GM12878 (cell line): ENCODE measurements around the gene PIK3R3. TPM values are rescaled to one million over a fixed set of nuclear protein-coding genes. Genes with fewer than 3 reads are reported as not detected.

Experiments used
- ATAC-seq: fragments of 200-7000 bp; cut with Tn5 transposase; 3 replicates; pipeline ENCODE4 v1.9.1; 2020; ENCODE audit warnings: mild to moderate bottlenecking, moderate library complexity
- BruUV-seq: library from RNA; stranded (reverse); fragments of 400-500 nt; replicated peaks from 2 replicates; lab custom pipeline; 2021; lab: Mats Ljungman, UMichigan
- CTCF ChIA-PET: fragments of 300-600 bp; sonication (Branson Sonifier 250); formaldehyde crosslinking; extraction: SDS; loops from one replicate; lab custom pipeline; 2021; ENCODE audit warnings: inconsistent platforms; lab: Yijun Ruan, JAX
- POLR2A ChIA-PET: fragments of 350-600 bp; formaldehyde crosslinking; extraction: SDS; loops from one replicate; lab custom pipeline; 2021; ENCODE audit warnings: inconsistent platforms; lab: Charles Lee
- RAD21 ChIA-PET: fragments of 300-600 bp; sonication (Branson Sonifier 250); formaldehyde crosslinking; loops from one replicate; lab custom pipeline; 2023; ENCODE audit warnings: antibody characterized with exemption; ENCODE audit not compliant: unreplicated experiment; lab: Charles Lee
- SMC1A ChIA-PET: fragments of 300-600 bp; sonication (Branson Sonifier 250); formaldehyde crosslinking; loops from one replicate; lab custom pipeline; 2023; ENCODE audit not compliant: unreplicated experiment, uncharacterized antibody; lab: Charles Lee
- DNase-seq: peaks from one replicate; pipeline ENCODE4 v3.0.0-alpha.2; 2011; ENCODE audit warnings: low read depth, low spot score
- FAIRE-seq: peaks from 3 replicates; lab custom pipeline; 2011; peaks lifted over from hg19 to GRCh38; lab: Jason Lieb, UNC
- H2AFZ ChIP-seq: 2 replicates; pipeline ENCODE4 v1.6.0; 2011; ENCODE audit warnings: low read depth, low read length, control low read depth; ENCODE audit not compliant: control insufficient read depth
- H3K27ac ChIP-seq: 2 replicates; pipeline ENCODE4 v1.5.1; 2011; ENCODE audit warnings: control low read depth; ENCODE audit not compliant: control insufficient read depth, insufficient read depth
- H3K27me3 ChIP-seq, 2 experiments: replicated peaks in 1 of 2; 2 replicates each; pipeline versions ENCODE4 v1.6.0 to v1.6.1; 2011; ENCODE audit warnings: low read length in 1 of 2; ENCODE audit not compliant: control insufficient read depth in 2 of 2, insufficient read depth in 2 of 2
- H3K36me3 ChIP-seq, 2 experiments: 2 replicates each; pipeline ENCODE4 v1.5.1; 2011; ENCODE audit warnings: low read length in 1 of 2; ENCODE audit not compliant: control insufficient read depth in 2 of 2, insufficient read depth in 2 of 2
- H3K4me1 ChIP-seq: 2 replicates; pipeline ENCODE4 v1.6.1; 2011; ENCODE audit warnings: mild to moderate bottlenecking, low read length, moderate library complexity, mixed read lengths; ENCODE audit not compliant: control insufficient read depth, insufficient read depth
- H3K4me2 ChIP-seq: 2 replicates; pipeline ENCODE4 v1.6.0; 2011; ENCODE audit warnings: control low read depth; ENCODE audit not compliant: control insufficient read depth, insufficient read depth
- H3K4me3 ChIP-seq: fragments of 200-600 bp; sonication (generic); 2 replicates; pipeline ENCODE4 v1.5.1; 2016
- H3K79me2 ChIP-seq: 2 replicates; pipeline ENCODE4 v1.6.0; 2011; ENCODE audit warnings: low read length; ENCODE audit not compliant: control insufficient read depth, insufficient read depth
- H3K9ac ChIP-seq: 2 replicates; pipeline ENCODE4 v1.8.0; 2011; ENCODE audit warnings: low read length, control low read depth, mixed read lengths; ENCODE audit not compliant: control insufficient read depth, insufficient read depth
- H3K9me3 ChIP-seq: replicated peaks from 3 replicates; pipeline ENCODE4 v1.5.1; 2011; ENCODE audit warnings: mild to moderate bottlenecking, low read length; ENCODE audit not compliant: control insufficient read depth, insufficient read depth
- H4K20me1 ChIP-seq: 2 replicates; pipeline ENCODE4 v1.6.0; 2011; ENCODE audit not compliant: control insufficient read depth, insufficient read depth
- CREB1 ChIP-seq: IDR thresholded peaks from 2 replicates; pipeline ENCODE4 v1.6.1; 2012; ENCODE audit warnings: low read depth, mild to moderate bottlenecking, inconsistent platforms
- E2F8 ChIP-seq: fragments of 450-650 bp; IDR thresholded peaks from 2 replicates; pipeline ENCODE4 v1.6.1; 2018; ENCODE audit warnings: mild to moderate bottlenecking, low read depth, moderate library complexity; ENCODE audit not compliant: partially characterized antibody
- EED ChIP-seq: sonication (generic); IDR thresholded peaks from 2 replicates; pipeline ENCODE4 v1.6.1; 2016; ENCODE audit warnings: antibody characterized with exemption, low read depth
- ELK1 ChIP-seq: IDR thresholded peaks from 2 replicates; pipeline ENCODE4 v1.6.1; 2012; ENCODE audit warnings: low read depth, low read length, improper control_type of control experiment
- GATAD2B ChIP-seq: fragments of 450-650 bp; conservative IDR thresholded peaks from 2 replicates; pipeline ENCODE4 v1.6.1; 2017; ENCODE audit warnings: low read depth, mild to moderate bottlenecking, moderate library complexity
- IRF3 ChIP-seq: fragments of 450-650 bp; IDR thresholded peaks from 2 replicates; pipeline ENCODE4 v1.6.1; 2014; ENCODE audit warnings: mild to moderate bottlenecking
- MTA3 ChIP-seq: IDR thresholded peaks from 2 replicates; pipeline ENCODE4 v1.6.1; 2012; ENCODE audit warnings: low read length, inconsistent platforms, borderline replicate concordance
- PAX8 ChIP-seq: fragments of 450-650 bp; IDR thresholded peaks from 2 replicates; pipeline ENCODE4 v1.6.1; 2017; ENCODE audit warnings: mild to moderate bottlenecking, moderate library complexity
- POLR2A ChIP-seq: IDR thresholded peaks from 2 replicates; pipeline ENCODE4 v1.6.1; 2011; ENCODE audit warnings: low read depth, mild to moderate bottlenecking, low read length
- POLR2AphosphoS5 ChIP-seq: IDR thresholded peaks from 2 replicates; pipeline ENCODE4 v1.6.1; 2011; ENCODE audit warnings: mild to moderate bottlenecking, low read length, inconsistent platforms
- POU2F2 ChIP-seq: IDR thresholded peaks from 3 replicates; pipeline ENCODE4 v1.6.1; 2011; ENCODE audit warnings: low read depth, mild to moderate bottlenecking, low read length, borderline replicate concordance
- RAD21 ChIP-seq: IDR thresholded peaks from 2 replicates; pipeline ENCODE4 v1.6.1; 2011; ENCODE audit warnings: mild to moderate bottlenecking, low read depth, low read length, moderate library complexity; ENCODE audit not compliant: insufficient read depth
- SMC3 ChIP-seq: IDR thresholded peaks from 2 replicates; pipeline ENCODE4 v1.6.1; 2011; ENCODE audit warnings: low read length, improper control_type of control experiment, borderline replicate concordance
- SREBF1 ChIP-seq: IDR thresholded peaks from 2 replicates; pipeline ENCODE4 v1.6.1; 2012; ENCODE audit warnings: mild to moderate bottlenecking, low read length
- SUPT20H ChIP-seq: IDR thresholded peaks from 2 replicates; pipeline ENCODE4 v1.6.1; 2011; ENCODE audit warnings: low read depth, mild to moderate bottlenecking, low read length, moderate library complexity, borderline replicate concordance; ENCODE audit not compliant: control insufficient read depth
- USF2 ChIP-seq: IDR thresholded peaks from 2 replicates; pipeline ENCODE4 v1.6.1; 2011; ENCODE audit warnings: low read depth, low read length, improper control_type of control experiment, borderline replicate concordance
- ZBED1 ChIP-seq: IDR thresholded peaks from 2 replicates; pipeline ENCODE4 v1.6.1; 2016; ENCODE audit warnings: borderline replicate concordance
- WGBS: methylation state at CpG from one replicate; pipeline ENCODE4 v1.1.6; 2016; ENCODE audit warnings: low lambda C conversion rate; ENCODE audit not compliant: insufficient replicate concordance, insufficient coverage; ENCODE audit errors: missing lambda C conversion rate; 5-methylcytosine and 5-hydroxymethylcytosine counted together
- in situ Hi-C: fragments of 300-500 bp; cut with MboI; formaldehyde crosslinking; loops from 9 replicates; pipeline ENCODE4 v1.14.3; 2018; ENCODE audit warnings: mixed read lengths
- intact Hi-C: fragments of 100-400 bp; cut with micrococcal nuclease; formaldehyde crosslinking; loops from one replicate; pipeline ENCODE4 v1.14.2; 2022; ENCODE audit not compliant: unreplicated experiment
- polyA plus RNA-seq, 11 experiments: library from polyadenylated mRNA; depleted of rRNA in 4 of 11; unstranded in 6 of 11; stranded (reverse) in 5 of 11; fragments of >200 nt; fragmentation: Nextera tagmentation in 4 of 11; fragmentation: Illumina TruSeq in 1 of 11; extraction: Ambion mirVana in 4 of 11; extraction: Trizol in 1 of 11; gene quantifications; 1 replicate in 1 of 11; 2 replicates in 10 of 11; pipeline versions ENCODE4 v1.2.1 to v1.2.3, GENCODE V29; 2011 to 2016; ENCODE audit warnings: inconsistent platforms in 2 of 11, missing spikeins in 2 of 11, low read depth in 1 of 11
- total RNA-seq, 4 experiments: library from RNA; depleted of rRNA in 3 of 4; stranded (reverse); fragments of >200 nt in 3 of 4; fragmentation: Illumina TruSeq in 1 of 4; extraction: Trizol in 1 of 4; gene quantifications; 2 replicates each; pipeline versions ENCODE4 v1.2.1 to v1.2.3, GENCODE V29; 2013 to 2021

Gene PIK3R3
- total and polyA plus RNA-seq, 10 of the 15 experiments (the other 5 are each of a cell fraction or from before 2014, with no cell fraction given), result 4.8 to 27.0 (median 19.8) TPM

GRCh38 chr1:46044116-46044515 is 88.3 kb downstream of the PIK3R3 start (continued):
- TF ChIP-seq ELK1, result no peak
- no peak for TF ChIP-seq IRF3
- TF ChIP-seq GATAD2B, result no peak
- no peak for TF ChIP-seq USF2
- TF ChIP-seq CREB1, result no peak
- no peak for TF ChIP-seq POLR2AphosphoS5
- TF ChIP-seq RAD21, result no peak
- no peak for TF ChIP-seq POU2F2

- H3K27ac ChIP-seq, result peak overlapping the region; percentile 80
- ChIA-PET RAD21 (interaction anchor here (0.6 to 3.3 kb wide), 12 partner anchors 17 to 180 kb away, joined by 3 to 20 read pairs (median 4); no protein-coding TSS in a partner anchor), CTCF (interaction anchor here (0.6 to 13.2 kb wide), 9 partner anchors 10 to 1136 kb away, joined by 3 to 293 read pairs (median 4); partner anchors contain the start of genes P3R3URF and TSPAN1), SMC1A (interaction anchor here (0.6 to 5.3 kb wide), 18 partner anchors 20 to 181 kb away, joined by 3 to 43 read pairs (median 4); partner anchors contain the start of genes PIK3R3 and TSPAN1), POLR2A (interaction anchor here (0.7 to 2.4 kb wide), 3 partner anchors 17 to 92 kb away, joined by 3 to 5 read pairs (median 3); no protein-coding TSS in a partner anchor)
- H3K79me2 ChIP-seq, result no peaks in the 10 kb centered on the region
- WGBS, result 1% methylated on average over 11 of the region's 11 CpGs
- peak overlapping the region; percentile 36 for H3K9ac ChIP-seq
- H3K4me3 ChIP-seq, result no peak overlapping the region
- peaks cover 35% of the 10 kb centered on the region for H3K4me1 ChIP-seq
- H3K4me2 ChIP-seq, result peak overlapping the region; percentile 40
- in situ Hi-C loops (no loop called here), intact Hi-C loops (loop anchor here (2.0 kb wide), 1 partner anchor 89 kb away; the partner anchor contains the start of gene PIK3R3)
- H3K9me3 ChIP-seq, result no peaks in the 10 kb centered on the region
- peak overlapping the region; percentile 13 for H2AFZ ChIP-seq
- peaks cover 3 to 5% of the 10 kb centered on the region in 2 experiments; a peak in 3 of 4 replicates for H3K36me3 ChIP-seq
- H3K27me3 ChIP-seq, result no peaks in the 10 kb centered on the region
- BruUV-seq, result no TSS peak
- DNase-seq, result peak; percentile 92
- H4K20me1 ChIP-seq, result no peaks in the 10 kb centered on the region
- peak; percentile 97 for ATAC-seq
- FAIRE-seq, result peak; percentile 73
- TF ChIP-seq POU2F2 (peak; percentile 44; the same call in 1 of the 3 replicates), ZBED1 (0 out of 2 replicates have a peak, but pooled peaks have one; percentile 37), EED (peak; percentile 57), POLR2A (peak; percentile 52; the same call in 1 of the 2 replicates), SUPT20H (no peak), SMC3 (0 out of 2 replicates have a peak, but pooled peaks have one; percentile 16), PAX8 (no peak), SREBF1 (no peak), E2F8 (no peak), MTA3 (peak; percentile 62; the same call in 1 of the 2 replicates), CREB1 (peak; percentile 53; the same call in 1 of the 2 replicates)
These were observed 88.9 kb downstream of the PIK3R3 start for GRCh38 chr1:46043458-46044017.
